GM19324 (cell line): Measurements from ENCODE around the gene RABGGTA.

Experiments used
- ATAC-seq: cut with Tn5 transposase; IDR thresholded peaks from one replicate; pipeline ENCODE4 v1.9.1; 2021; ENCODE audit warnings: mild to moderate bottlenecking, moderate library complexity; ENCODE audit not compliant: unreplicated experiment, low FRiP score

The RABGGTA gene

DNA sequence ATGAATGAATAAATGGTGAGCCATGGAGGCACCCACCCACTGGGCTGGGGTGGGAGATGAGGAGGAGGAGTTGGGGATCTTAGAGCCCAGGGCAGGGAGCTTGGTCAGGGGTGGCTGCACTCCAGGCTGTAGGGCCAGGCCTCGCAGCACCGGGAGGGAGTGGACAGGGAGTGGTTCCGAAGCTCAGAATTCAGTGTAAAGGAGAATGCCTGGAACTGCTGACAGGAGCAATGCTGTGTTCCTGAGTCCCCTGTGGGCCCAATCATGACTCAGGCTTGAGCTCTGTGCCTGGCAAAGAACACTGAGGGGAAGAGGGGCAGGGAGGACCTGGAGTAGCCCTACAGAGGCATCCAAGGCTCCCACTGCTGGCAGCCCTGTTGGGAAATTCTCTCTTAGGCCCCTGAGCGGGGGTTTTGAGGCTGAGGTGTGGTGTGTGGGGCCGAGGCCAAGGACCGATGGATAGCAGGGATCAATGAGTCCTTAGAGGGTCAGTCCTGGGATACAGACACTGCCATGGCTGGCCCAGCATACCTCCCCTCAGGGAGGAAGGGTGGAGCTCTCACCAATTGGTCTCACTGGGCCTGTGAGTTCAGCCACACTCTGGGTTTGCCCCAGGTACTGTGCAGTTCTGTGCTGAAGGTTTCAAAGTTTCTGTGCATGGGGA lies 9.5 kb upstream of the RABGGTA start:
- no peak for ATAC-seq

DNA sequence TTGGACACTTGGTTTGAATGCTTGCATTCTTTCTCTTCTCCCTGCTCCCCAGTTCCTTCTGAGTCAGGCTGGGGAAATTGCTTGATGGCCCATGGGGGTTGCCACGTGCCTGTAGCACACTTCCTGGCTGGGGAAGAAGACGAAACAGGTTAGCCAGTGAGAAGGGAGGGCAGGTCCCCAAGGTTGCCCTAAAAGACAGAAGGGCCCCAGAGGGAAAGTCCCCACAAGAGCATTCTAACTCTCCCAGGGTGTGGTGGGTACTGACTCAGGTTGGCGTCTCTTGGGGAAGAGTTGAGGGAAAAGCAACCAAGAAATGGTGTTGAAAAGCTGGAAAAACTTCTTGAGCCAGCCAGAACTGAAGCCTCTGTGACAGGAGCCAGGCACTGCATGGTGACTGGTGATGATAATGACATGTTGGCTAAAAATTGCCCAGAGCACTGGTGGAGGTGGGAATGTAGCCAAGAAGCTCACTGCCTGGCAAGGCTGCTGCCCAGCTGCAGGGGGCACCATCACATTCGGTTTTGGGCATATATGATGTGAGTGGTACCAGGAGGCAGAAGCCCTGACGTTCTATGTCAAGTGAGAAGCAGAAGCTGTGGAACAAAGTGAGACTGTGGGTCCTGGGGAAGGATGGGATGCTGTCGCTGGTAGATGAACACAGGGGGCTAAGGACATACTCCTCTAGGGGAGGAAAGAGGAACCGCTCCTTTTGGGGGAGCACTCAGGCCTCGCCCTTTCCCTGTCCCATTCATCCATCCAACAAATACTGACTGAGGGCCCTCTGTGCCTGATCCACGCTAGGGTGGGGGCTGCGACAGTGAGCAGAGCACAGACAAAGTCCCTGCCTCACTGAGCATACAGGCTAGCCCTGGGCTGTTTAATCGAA lies 8.1 kb upstream of the RABGGTA start:
- no peak for ATAC-seq

DNA sequence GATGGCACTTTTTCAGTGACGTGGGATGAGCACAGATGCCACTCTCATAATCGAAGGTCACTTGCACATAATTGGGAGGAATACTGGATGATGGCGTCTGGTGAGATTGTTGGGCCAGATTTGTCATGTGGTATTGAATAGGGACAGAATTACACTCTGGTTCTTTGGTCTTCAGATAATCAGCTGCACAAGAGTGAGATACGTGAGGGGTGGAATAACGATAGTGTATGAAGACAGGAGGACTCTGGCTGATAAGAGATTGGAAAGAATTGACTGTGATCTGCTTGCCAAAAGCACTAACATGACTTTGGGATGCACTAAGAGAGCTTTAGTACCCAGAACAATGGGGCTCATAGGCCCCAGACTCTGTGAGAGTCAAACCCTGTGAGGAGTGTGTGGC lies 7.0 kb upstream of the RABGGTA start:
- ATAC-seq, result no peak

DNA sequence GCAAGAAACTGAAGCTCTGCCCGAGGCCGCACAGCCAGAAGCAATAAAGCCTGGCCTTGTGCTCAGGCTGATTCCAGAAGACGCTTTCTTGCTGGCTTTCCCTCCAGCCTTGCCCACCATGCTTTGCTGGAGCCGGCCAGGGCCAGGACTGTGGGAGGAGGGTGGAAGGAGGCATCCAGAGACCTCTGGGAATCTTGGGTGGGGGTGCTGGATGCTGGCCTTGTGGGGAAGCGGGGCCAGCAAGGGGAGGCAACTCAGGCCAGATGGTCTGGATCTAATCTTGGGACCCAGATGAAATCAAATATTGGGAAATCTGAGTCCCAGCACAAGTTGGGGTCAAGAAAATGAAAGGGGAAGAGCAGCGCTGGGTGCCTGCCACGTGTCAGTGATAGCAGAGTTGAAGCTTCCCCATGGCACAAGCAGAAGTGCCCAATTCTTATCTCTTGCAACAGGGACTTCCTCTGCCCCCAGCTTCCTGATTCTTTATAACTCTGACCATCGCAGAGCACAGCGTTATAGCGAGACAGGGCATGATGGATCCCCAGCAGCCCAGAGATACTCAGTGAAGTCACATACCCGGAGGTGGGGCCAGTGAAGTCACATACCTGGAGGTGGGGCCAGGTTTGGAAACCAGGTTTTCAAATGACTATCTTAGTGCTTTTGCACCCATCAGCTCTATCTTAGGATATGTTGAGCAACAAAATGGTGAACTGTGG lies 6.4 kb upstream of the RABGGTA start:
- no peak for ATAC-seq

DNA sequence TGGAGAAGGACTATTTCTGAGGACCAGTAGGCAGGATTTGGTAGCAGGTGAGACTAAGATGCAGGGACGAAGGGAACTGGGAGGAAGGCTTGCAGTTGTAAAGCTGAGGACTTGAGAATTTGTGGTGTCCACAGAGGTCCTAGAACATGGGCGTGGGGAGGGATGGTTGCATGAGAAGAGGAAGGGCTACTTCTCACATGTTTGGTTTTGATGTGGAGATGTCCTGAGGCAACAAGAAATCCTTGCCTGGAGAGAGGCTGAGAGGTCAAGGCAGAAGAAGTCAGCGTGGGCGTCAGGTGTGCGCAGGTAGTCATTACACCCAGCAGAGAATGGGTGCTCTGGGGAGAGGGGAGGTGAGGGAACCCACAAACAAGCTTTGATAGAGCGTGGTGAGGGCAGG lies 5.7 kb upstream of the RABGGTA start:
- ATAC-seq, result no peak

DNA sequence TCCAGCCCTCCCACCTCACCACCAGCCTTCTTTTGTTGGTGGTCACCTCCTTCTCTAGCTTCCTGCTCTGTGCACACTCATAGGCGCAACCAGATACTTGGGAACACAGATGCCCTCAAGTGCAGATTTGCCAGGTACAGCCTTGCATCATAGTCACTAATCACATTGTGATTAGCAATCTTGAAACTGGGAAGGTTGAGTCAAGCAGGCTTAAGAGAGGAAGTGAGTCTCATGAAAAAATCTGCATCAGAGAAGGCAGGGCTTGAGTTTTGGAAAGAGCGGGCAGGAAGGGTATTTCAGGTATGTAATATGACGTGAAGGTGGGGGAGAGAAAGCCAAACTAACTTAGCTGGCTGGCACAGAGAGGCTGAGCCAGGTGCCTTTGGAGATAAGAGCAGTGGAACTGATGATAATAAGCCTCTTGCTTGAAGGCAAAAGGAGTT lies 2.7 kb upstream of the RABGGTA start:
- ATAC-seq, result no peak

DNA sequence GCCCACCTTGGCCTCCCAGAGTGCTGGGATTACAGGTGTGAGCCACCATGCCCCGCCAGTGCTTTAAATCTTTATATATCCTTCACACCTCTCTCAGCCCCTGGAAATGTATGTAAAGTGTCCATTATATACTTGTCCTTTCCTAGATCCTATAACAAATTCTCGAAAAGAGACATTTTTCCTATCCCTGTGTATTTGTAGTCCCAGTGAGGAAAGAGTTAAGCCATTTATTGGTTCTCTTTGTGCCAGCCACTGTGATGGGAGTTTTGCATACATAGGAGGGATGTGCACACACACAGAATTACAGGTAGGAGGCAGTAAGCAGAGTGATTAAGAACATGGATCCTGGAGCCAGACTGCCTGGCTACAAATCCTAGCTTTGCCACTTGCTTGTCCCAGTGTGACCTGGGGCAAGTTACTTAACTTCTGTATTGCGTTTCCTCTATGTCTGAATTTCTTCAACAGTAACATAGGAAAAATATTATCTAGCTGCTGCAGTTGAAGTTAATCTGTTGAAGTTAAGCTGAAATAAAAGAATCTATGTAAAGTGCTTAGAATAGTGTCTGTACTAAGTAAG lies 2.1 kb upstream of the RABGGTA start:
- no peak for ATAC-seq

DNA sequence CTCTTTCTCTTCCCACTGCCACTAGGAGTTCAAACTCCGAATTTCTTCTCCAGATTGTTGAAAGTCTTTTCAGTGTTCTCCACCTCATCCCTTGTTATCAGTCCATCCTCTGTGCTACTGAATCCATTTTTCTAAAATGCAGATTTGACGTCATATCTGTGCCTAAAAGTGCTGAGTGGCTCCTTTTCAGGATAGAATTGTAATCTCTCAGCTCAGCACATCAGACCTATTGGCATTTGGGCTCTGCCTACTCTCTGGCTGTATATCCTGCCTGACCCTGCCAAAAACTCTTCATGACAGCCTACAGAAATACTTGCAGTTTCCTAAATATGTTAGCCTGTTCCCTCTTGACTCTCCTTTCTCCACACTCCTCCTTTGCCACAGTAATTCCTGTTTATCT lies 1.1 kb upstream of the RABGGTA start:
- no peak for ATAC-seq

DNA sequence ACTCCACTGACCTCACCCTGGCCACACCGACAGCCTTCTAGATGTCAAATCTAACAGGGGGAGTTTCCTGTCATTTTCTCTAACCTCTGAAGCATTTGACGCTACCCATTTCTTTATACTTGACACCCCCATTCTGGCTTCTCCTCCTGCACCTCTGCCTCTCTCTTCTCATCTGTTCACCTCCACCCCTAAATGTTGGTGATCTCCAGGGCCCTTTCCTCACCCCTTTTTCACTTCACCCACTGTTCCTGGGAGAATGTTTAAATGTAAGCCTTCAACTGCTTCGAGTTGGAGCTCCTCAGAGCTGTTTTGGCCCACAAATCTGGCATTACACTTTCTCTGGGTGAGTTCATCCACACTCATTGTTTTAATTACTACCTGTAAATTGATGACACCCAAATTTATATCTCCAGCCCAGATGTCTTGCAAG lies 452 bp upstream of the RABGGTA start:
- ATAC-seq, result no peak

DNA sequence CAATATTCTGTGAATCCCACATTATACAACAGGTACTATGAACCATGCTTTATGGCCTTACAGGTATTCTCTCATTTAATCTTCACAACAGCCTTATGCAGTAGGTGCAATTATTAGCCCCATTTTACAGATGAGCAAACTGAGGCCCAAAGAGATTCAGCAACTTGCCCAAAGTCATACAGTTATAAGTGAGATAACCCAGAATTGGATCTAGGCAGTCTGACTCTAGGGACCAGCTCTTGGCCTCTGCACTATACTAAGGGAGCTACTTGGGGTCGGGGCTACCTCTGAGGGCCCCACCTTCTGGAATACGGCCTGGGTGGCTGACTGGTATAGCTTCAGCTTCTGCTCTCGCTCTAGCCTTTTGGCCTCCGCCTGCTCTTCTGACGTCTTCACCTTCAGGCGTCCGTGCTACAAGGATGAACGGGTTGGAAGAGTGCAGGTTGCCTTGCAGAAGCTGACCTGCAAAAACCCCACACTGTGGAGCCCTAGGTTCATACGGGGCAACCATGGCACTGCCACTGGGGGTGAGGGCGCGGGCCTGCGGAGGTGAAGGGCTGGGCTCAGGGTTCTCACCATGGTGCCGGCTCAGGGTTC lies 762 bp downstream of the RABGGTA start:
- ATAC-seq, result no peak

DNA sequence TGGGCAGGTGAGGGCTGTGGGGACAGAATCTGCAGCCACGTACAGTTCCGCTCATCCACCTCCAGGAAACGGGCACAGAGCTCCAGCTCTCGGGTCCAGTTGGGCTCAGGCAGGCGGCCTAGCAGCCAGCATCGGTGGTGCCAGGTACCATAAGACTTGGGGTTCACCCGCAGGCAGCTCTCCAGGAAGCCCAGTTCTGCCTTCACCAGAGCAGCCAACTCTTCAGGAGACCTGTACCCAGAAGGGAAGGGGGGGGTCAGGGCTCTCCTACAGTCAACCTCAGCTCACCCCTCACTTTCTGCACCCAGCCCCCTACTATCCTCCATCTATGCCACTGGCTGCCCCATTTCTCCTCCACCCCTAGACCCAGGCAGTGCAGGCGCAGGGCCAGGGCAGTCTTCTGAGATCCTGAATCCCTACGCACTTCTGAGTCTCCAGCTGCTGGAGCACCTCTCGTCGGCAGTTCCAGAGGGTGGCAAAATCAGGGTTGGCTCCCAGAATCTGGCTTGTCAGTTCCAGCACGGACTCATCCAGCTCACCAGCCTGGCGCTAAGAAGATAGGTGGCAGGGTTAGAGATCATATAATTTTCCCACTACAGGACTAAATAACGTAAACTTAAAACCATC lies 1.4 kb downstream of the RABGGTA start:
- ATAC-seq, result no peak

DNA sequence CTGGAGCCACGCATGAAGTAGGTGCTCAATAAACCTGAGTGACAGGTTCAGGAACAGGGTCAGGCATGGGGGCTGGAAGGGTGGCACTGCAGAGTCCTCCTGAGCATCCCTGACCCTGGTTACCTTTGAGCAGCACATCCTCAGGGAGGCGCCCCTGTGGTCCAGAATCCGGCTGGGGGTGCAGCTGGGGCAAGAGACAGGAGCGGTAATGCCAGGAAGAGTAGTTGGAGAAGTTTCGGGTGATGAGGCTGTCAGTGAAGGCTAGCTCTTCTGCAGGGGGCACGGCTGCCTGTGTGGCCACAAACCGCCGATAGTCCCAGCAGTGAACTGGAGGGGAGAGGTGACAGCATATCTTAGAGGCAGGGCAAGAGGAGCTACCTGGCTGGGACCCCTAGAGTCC lies 2.0 kb downstream of the RABGGTA start:
- ATAC-seq, result no peak

DNA sequence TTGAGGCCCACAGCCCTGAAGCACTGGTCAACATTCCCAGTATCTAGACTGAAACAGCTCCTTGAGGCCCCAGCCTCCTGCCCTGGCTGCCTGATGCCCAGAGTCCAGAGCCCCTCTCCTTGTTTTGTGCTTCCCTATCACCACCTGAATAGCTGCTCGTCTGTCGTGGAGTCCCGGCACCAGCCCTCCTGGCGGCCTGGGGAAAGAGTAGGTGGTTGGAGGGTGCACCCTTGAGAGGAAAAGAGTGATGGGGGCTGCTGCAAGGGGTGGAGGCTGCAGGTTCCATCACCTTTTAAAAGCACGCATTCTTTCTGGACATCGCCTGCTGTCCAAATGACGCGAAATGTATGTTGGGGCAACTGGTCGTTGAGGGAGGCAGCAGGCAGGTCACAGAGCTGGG lies 3.2 kb downstream of the RABGGTA start:
- no peak for ATAC-seq

DNA sequence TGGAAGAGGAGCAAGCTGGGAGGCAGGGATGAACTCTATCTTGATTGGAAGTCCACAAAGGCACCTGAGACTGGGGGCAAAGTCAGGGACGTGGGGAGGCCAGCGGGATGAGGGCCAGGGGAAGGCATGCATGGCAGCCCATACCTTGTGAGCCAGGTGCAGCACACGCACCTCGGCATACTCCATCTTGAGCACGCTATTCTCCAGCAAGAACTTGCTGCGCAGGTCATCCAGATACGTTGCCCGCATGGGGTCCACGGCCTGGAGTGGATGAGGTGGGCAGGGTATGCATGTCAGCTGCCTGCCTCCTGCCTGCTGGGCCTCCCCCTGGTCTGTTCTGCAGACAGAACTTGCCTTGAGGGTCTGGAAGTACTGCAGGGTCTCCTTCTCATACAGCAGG lies 3.9 kb downstream of the RABGGTA start:
- no peak for ATAC-seq

DNA sequence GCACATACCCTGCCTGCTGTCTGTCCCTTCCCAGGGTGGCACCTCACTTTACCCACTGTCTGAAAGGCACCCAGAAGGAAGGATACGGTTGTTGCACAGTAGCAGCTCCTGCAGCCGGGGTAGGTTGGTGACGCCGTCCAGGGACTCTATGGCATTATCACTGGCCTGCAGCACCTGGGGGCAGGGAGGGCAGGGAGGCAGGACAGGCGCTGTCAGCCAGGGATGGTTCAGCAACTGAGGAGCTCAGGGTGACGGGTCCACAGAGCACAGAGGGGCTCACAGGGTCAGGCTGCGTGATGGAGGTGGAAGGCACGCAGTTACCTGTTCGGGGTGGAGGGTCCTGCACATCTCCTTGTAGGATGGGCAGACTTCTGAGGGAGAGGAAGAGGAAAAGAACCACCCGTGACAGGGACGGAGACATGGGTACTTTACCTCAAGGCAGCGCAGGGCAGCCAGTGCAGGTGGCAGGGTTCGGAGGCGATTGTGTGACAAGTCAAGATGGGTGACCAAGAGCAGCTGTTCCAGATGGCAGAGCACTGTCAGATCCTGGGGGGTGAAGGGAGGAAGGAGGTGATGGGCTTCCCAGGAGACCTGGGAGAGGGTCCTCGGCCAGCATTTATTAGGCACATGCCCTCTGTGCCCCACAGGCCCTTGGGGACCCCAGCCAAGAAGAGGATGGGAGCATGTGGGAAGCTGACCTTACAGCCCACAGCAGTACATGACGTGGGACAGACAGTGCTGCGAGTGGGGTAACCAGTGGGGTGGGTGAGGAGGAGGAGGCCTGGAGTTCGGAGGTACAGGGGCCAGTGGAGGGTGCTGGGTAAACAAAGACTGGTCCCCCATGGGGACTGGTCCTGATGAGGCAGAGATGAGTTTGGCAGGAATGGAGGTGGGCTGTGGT lies 4.8 kb downstream of the RABGGTA start:
- ATAC-seq, result no peak

DNA sequence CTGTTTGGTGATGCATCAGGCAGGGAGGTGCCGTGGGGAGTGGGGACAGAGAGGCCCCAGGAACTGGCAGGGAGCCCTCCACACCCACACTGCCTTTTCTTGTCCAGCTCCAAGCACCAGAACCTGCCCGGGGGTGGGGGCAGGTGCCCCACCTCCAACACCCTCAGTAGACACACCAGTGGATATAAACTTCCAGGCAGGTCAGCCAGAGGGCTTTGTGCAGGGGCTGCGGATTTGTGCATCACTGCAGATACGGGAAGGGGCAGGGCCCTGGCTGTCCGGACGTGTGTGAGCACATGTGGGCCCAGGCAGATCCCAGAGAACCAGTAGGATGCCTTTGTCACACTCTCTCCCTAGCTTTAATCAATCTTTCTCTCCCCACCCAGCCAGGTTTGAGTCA lies 7.1 kb downstream of the RABGGTA start:
- no peak for ATAC-seq

DNA sequence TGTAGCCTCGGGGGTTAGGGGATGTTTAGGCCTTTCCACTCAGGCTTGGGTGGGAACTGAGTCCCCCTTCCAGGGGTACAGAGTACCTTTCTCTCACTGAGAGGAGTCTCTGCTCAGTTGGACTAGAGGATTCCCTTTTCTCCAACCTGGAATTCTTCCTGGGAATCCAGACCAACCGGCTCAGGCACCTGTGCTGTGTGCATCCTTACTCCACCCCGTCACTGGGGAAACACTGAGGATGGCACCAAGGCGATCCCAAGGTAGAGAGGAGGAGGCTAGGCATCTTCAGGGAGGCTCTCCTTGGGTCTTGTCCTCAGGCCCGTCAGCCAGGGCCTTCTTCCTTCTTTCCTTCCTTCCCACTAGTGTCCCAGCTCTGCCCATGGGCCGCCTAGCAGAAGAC lies 7.5 kb downstream of the RABGGTA start:
- no peak for ATAC-seq

DNA sequence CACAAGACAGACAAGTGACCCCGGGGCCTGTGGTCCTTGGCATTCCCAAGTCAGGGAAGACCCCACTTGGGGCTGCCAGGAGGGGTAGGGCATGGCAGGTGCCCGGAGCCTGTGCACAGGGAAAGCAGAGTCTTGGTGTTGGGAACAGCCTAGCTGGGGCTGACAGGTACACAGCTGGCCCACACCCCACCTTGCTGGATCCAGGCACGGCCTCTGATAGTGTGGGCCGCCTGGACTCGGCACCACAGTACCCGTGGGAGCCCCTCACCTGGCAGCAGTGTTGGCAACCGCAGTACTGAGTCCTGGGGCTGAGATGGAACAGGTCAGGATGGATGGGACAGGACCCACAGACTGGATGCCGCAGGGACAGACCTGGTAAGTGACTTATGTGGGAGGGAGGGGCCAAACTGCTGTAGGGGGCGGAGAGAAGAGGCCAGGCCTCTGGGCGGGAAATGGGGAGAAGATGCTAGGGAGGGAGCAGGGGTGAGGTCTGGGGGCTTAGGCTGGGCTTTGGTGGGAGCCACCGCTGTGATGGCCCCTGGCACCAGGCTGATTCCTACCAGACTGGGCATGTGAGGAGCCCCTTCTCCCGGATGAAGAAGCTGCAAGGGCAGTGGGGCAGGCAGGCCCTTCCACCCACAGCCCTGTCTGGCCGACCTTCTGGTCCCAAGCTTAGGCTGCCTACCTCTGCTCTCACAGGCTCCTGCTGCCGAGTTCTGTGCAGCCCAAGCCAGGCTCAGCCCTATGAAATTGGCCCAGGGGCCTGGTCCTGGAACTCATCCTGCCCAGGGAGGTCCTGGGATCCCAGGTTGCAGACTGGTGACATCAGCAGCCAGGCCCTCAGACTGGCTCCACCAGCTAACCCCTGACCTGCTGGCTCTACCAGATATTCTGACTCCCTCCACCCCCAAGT lies 8.3 kb downstream of the RABGGTA start, which contains the start of gene TGM1:
Gene TGM1, minus strand, starts transcription at position 357 of the 913 bp plus-strand sequence. CDS start 825 bp downstream, outside the sequence.
- ATAC-seq, result no peak
